Fibroblast of pulmonary artery (primary cell): Measurements from ENCODE around the gene KRT86.
"Not testable (repeated sequence)": the region's sequence is repeated elsewhere in the genome, so short reads cannot be mapped to it uniquely, and the experiment has no call there.

ENCODE experiments used
- DNase-seq: peaks from one replicate; pipeline ENCODE4 v3.0.0-alpha.2; 2010; ENCODE audit warnings: low read depth
- H3K4me3 ChIP-seq: replicated peaks from 2 replicates; pipeline ENCODE4 v1.5.1; 2011; ENCODE audit warnings: low read depth, mild to moderate bottlenecking, control low read depth, low read length, moderate library complexity
- TF ChIP-seq, protein P1 (sequence below): IDR thresholded peaks from 2 replicates; pipeline ENCODE4 v1.5.1; 2011; ENCODE audit warnings: mild to moderate bottlenecking, control low read depth, low read length, inconsistent platforms; ENCODE audit errors: missing control alignments

KRT86 gene

GRCh38 chr12:52284562-52285171 is 10.2 kb downstream of the KRT86 start:
- no peak overlapping the region for H3K4me3 ChIP-seq
- TF ChIP-seq, protein P1, sequence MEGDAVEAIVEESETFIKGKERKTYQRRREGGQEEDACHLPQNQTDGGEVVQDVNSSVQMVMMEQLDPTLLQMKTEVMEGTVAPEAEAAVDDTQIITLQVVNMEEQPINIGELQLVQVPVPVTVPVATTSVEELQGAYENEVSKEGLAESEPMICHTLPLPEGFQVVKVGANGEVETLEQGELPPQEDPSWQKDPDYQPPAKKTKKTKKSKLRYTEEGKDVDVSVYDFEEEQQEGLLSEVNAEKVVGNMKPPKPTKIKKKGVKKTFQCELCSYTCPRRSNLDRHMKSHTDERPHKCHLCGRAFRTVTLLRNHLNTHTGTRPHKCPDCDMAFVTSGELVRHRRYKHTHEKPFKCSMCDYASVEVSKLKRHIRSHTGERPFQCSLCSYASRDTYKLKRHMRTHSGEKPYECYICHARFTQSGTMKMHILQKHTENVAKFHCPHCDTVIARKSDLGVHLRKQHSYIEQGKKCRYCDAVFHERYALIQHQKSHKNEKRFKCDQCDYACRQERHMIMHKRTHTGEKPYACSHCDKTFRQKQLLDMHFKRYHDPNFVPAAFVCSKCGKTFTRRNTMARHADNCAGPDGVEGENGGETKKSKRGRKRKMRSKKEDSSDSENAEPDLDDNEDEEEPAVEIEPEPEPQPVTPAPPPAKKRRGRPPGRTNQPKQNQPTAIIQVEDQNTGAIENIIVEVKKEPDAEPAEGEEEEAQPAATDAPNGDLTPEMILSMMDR = no peak
- DNase-seq = no peak

DNA sequence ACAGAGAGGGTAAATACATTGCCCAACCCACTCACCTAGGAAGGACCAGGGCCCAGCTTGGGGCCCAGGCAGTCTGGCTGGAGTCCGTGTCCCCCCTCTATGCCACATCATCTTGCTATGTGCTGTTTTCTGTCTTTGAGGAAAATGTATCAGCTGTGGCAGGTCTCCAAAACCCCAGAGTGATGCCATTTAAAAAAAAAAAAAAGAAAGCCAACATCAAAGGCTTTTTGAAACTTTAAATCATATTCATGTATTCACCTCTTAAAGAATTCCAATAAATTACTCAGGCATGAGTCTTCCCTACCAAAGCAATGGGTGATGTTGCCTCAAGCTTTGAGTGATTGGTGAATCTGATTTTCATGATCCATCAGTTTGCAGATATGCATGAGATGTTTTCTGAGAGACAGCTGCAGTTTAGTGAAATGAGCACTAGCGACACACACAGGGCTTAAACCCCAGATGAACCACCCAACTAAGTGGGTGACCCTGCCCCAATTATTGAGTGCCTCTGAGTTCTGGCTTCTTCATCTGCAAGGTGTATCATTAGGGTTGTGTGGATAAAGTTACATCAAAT is 10.8 kb downstream of the KRT86 start:
- no peak for DNase-seq
- TF ChIP-seq, protein P1 = no peak
- H3K4me3 ChIP-seq = no peak overlapping the region

GRCh38 chr12:52285851-52286530 is 11.5 kb downstream of the KRT86 start:
- TF ChIP-seq, protein P1 = no peak
- DNase-seq = no peak
- no peak overlapping the region for H3K4me3 ChIP-seq

- not testable (repeated sequence) for H3K4me3 ChIP-seq, DNase-seq
Observed at GRCh38 chr12:52286857-52287785, 12.7 kb downstream of the KRT86 start.

DNA sequence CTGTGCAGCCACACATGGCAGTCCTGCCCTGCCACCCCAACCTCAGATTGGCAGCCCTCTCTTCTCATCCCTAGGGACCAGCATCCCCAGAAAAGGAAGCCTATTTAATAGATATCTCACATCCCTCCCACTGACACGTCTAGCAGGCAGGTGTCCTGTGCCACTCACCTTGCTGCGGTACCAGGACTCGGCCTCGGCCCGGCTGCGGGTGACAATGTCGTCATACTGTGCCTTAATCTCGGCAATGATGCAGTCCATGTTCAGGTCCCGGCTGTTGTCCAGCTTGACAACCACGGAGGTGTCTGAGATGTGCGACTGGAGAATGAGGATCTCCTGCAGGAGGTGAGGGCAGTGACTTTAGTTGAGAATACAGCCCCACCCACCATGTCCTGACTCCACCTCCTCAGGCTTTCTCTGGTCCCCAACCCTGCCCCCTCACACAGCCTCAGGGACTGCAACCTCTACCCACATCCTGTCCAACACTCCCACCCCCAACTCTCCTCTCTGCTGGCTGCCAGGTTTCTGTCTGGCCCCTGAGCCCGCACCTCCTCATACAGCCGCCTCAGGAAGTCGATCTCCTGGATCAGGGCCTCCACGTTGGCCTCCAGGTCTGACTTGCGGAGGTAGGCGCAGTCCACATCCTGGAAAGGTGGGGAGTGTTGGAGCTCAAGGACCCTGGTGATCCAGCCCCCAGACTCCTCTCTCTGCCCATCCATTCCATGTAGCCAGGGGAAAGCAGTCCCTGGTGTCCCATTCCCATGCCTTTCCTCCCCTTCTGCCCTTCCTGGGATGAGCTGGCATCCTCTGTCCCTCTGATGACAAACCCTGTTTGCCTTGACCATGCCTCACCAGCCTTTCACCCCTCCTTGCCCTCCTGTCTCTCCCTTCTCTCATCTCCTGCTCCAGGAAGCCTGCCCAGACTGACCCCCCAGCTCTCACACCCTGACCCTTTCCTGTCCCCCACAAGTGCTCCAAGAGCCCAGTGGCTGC is 13.7 kb downstream of the KRT86 start:
- DNase-seq, H3K4me3 ChIP-seq: not testable (repeated sequence)

GRCh38 chr12:52290483-52291134 is 16.2 kb downstream of the KRT86 start:
- H3K4me3 ChIP-seq, DNase-seq: not testable (repeated sequence)

DNA sequence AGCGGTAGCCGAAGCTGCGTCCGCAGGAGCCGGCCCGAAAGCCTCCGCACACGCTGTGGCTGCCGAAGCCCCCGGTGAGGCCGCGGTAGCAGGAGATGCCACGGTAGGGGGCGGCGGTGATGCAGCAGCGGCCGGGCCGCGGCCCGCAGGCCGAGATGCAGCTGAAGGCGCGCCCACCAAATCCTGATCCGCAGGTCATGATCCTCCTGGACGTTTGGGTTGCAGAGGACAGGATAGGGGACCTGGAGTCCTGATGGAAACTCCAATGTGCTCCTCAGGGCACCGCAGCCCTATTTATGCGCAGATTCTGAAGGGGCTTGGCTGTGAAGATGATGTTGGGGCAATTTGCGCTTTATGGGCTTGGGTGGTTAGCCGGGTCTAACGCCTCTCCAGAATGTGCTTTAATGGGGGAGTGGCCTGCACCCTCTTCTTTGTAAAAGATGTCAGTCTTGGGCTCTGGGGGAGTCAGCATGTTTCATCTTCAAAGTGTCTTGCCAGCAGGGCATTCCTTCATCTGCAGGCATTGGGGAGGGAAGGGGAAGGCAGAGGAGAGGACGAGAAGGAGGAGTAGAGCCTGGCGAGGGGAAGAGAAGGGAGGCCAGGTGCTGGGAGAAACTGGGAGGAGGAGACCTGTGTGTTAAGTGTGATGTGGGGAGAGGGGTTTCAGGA is 17.0 kb downstream of the KRT86 start, which contains the start of gene KRT81:
TSS of gene KRT81 (minus strand) at position 268 of the 669 bp plus-strand sequence. CDS start at position 199, 69 bp downstream.
- TF ChIP-seq, protein P1 = no peak
- DNase-seq = no peak
- no peak within 1 kb of the TSS for H3K4me3 ChIP-seq
